PC-3 (cell line): ENCODE measurements around the gene MINK1.

ENCODE experiments used
- CTCF ChIP-seq: fragments of 300-600 bp; sonication (generic); conservative IDR thresholded peaks from 2 replicates; pipeline ENCODE4 v1.5.1; 2017; ENCODE audit warnings: antibody characterized with exemption, low read depth, mild to moderate bottlenecking, low read length
- EZH2 ChIP-seq: fragments of 300-600 bp; sonication (generic); IDR thresholded peaks from one replicate; pipeline ENCODE4 v1.6.1; 2017; ENCODE audit warnings: antibody characterized with exemption, mild to moderate bottlenecking, low read length; ENCODE audit not compliant: unreplicated experiment

- no peak for TF ChIP-seq CTCF
- TF ChIP-seq EZH2: no peak
These were observed 47.7 kb downstream of the MINK1 start for GRCh38 chr17:4880857-4881256.
